GM18951 (cell line): ENCODE results near the gene TREML2.

ENCODE experiments used
- POLR2A ChIP-seq: IDR thresholded peaks from 4 replicates; pipeline ENCODE4 v1.6.1; 2011; ENCODE audit warnings: mild to moderate bottlenecking; ENCODE audit not compliant: insufficient read length, insufficient read depth; ENCODE audit errors: extremely low read depth
- in situ Hi-C: fragments of 300-500 bp; cut with MboI; formaldehyde crosslinking; loops from one replicate; pipeline ENCODE4 v1.12.0; 2022; ENCODE audit warnings: low sequenced_read_pairs, mixed read lengths, inconsistent platforms; ENCODE audit not compliant: unreplicated experiment

The TREML2 gene

GRCh38 chr6:41222513-41222912 is 21.6 kb upstream of the TREML2 start:
- in situ Hi-C loops: no loop called here
- no peak for TF ChIP-seq POLR2A

GRCh38 chr6:41222045-41222444 is 21.1 kb upstream of the TREML2 start:
- no peak for TF ChIP-seq POLR2A
- in situ Hi-C loops: no loop called here

- no peak for TF ChIP-seq POLR2A
- in situ Hi-C loops: no loop called here
Observed at GRCh38 chr6:41216616-41217015, 15.7 kb upstream of the TREML2 start.

GRCh38 chr6:41215777-41216176 is 14.8 kb upstream of the TREML2 start:
- in situ Hi-C loops: no loop called here
- no peak for TF ChIP-seq POLR2A

GRCh38 chr6:41214559-41215238 is 13.8 kb upstream of the TREML2 start:
- in situ Hi-C loops: no loop called here
- TF ChIP-seq POLR2A: no peak

- no peak for TF ChIP-seq POLR2A
- in situ Hi-C loops: no loop called here
Observed at GRCh38 chr6:41209547-41210320, 8.8 kb upstream of the TREML2 start.

- no peak for TF ChIP-seq POLR2A
- in situ Hi-C loops: no loop called here
Observed at GRCh38 chr6:41208439-41209106, 7.6 kb upstream of the TREML2 start.

GRCh38 chr6:41204156-41204555 is 3.2 kb upstream of the TREML2 start:
- in situ Hi-C loops: no loop called here

GRCh38 chr6:41201764-41202173 is 820 bp upstream of the TREML2 start:
- in situ Hi-C loops: no loop called here
- no peak for TF ChIP-seq POLR2A

More at GRCh38 chr6:41204156-41204555, 3.2 kb upstream of the TREML2 start:
- TF ChIP-seq POLR2A: no peak

GRCh38 chr6:41200296-41200900 is 551 bp downstream of the TREML2 start:
- in situ Hi-C loops: no loop called here
- no peak for TF ChIP-seq POLR2A

GRCh38 chr6:41199552-41200246 is 1.2 kb downstream of the TREML2 start:
- TF ChIP-seq POLR2A: no peak
- in situ Hi-C loops: no loop called here

GRCh38 chr6:41197234-41197633 is 3.7 kb downstream of the TREML2 start:
- no peak for TF ChIP-seq POLR2A
- in situ Hi-C loops: no loop called here

GRCh38 chr6:41194386-41194785 is 6.6 kb downstream of the TREML2 start:
- in situ Hi-C loops: no loop called here
- no peak for TF ChIP-seq POLR2A
